PC-3 (cell line): ENCODE measurements around the gene BMP8B.
"Not testable (repeated sequence)": the region's sequence is repeated elsewhere in the genome, so short reads cannot be mapped to it uniquely, and the experiment has no call there.

Experiments
- CTCF ChIP-seq: fragments of 300-600 bp; sonication (generic); conservative IDR thresholded peaks from 2 replicates; pipeline ENCODE4 v1.5.1; 2017; ENCODE audit warnings: antibody characterized with exemption, low read depth, mild to moderate bottlenecking, low read length
- EZH2 ChIP-seq: fragments of 300-600 bp; sonication (generic); IDR thresholded peaks from one replicate; pipeline ENCODE4 v1.6.1; 2017; ENCODE audit warnings: antibody characterized with exemption, mild to moderate bottlenecking, low read length; ENCODE audit not compliant: unreplicated experiment

- TF ChIP-seq CTCF, EZH2: not testable (repeated sequence)
Measured at GRCh38 chr1:39764512-39764911, 24.2 kb downstream of the BMP8B start.
